NCI-H524 (cell line): ENCODE results near the gene PIGZ.

Experiments used
- DNase-seq, 2 experiments: peaks; one replicate each; lab custom pipeline; 2025; lab: John Stamatoyannopoulos, UW

Gene PIGZ

GRCh38 chr3:196915375-196915774 lies 53.3 kb downstream of the PIGZ start:
- DNase-seq: no peak

- no peak for DNase-seq
Measured at GRCh38 chr3:196914866-196915265, 53.8 kb downstream of the PIGZ start.

GRCh38 chr3:196903740-196904139 lies 64.9 kb downstream of the PIGZ start:
- DNase-seq: no peak

- no peak for DNase-seq
Measured at GRCh38 chr3:196902296-196902695, 66.3 kb downstream of the PIGZ start.

GRCh38 chr3:196901768-196902167 lies 66.9 kb downstream of the PIGZ start:
- no peak for DNase-seq
